BJ (cell line): ENCODE measurements around the gene FLAD1. TPM values are rescaled to one million over a fixed set of nuclear protein-coding genes. Genes with fewer than 3 reads are reported as not detected.
A peak's percentile ranks its signal among the peaks of the same experiment; 100 is the strongest.

Experiments
- CTCF ChIA-PET: fragments of 350-600 bp; formaldehyde crosslinking; extraction: SDS; loops from one replicate; lab custom pipeline; 2021; ENCODE audit warnings: antibody characterized with exemption, inconsistent platforms; lab: Yijun Ruan, JAX
- POLR2A ChIA-PET: fragments of 300-600 bp; sonication (Branson Sonifier 250); formaldehyde crosslinking; extraction: SDS; loops from one replicate; lab custom pipeline; 2021; ENCODE audit warnings: antibody characterized with exemption; lab: Charles Lee
- DNase-seq: peaks from one replicate; pipeline ENCODE4 v3.0.0-alpha.2; 2011; ENCODE audit warnings: low read depth
- H3K27me3 ChIP-seq: 2 replicates; pipeline ENCODE4 v1.6.0; 2011; ENCODE audit warnings: low read length; ENCODE audit not compliant: control insufficient read depth, insufficient read depth
- H3K36me3 ChIP-seq: 2 replicates; pipeline ENCODE4 v1.5.1; 2011; ENCODE audit warnings: low read length; ENCODE audit not compliant: control insufficient read depth, insufficient read depth
- H3K4me3 ChIP-seq: 2 replicates; pipeline ENCODE4 v1.5.1; 2011; ENCODE audit warnings: low read depth, mild to moderate bottlenecking, control low read depth, low read length
- CTCF ChIP-seq: IDR thresholded peaks from 2 replicates; pipeline ENCODE4 v1.5.1; 2011; ENCODE audit warnings: low read depth, mild to moderate bottlenecking, control low read depth, inconsistent platforms, low read length, moderate library complexity; ENCODE audit not compliant: insufficient read depth
- polyA plus RNA-seq: library from polyadenylated mRNA; depleted of rRNA; stranded (reverse); fragments of >200 nt; gene quantifications from 2 replicates; pipeline ENCODE4 v1.2.3, GENCODE V29; 2011

The FLAD1 gene
- polyA plus RNA-seq, 1 experiment, result 40.5 TPM

GRCh38 chr1:154970631-154971340 lies 12.4 kb upstream of the FLAD1 start, which contains the start of gene SHC1:
Gene SHC1, minus strand, starts transcription at chr1:154970747. Its CDS starts 221 bp downstream, at chr1:154970526.
- Histone ChIP-seq H3K27me3 (no peaks in the 10 kb centered on the region), H3K4me3 (peak within 1 kb of the TSS; percentile 73), H3K36me3 (peaks cover 20% of the 10 kb centered on the region)
- ChIA-PET CTCF (interaction anchor here (0.9 to 5.4 kb wide), 10 partner anchors 7 to 411 kb away, joined by 3 to 40 read pairs (median 10); partner anchors contain the start of genes ADAM15, PBXIP1 and PYGO2), POLR2A (interaction anchor here (0.5 to 0.7 kb wide), 4 partner anchors 15 to 1732 kb away, joined by 3 to 11 read pairs (median 3); no protein-coding TSS in a partner anchor)
- no peak for DNase-seq
- TF ChIP-seq CTCF, result no peak

- peaks cover 17% of the 10 kb centered on the region for H3K36me3 ChIP-seq
- CTCF ChIA-PET, result interaction anchor here (0.8 to 5.4 kb wide), 15 partner anchors 8 to 412 kb away, joined by 3 to 40 read pairs (median 7); partner anchors contain the start of genes ADAM15, PBXIP1, PYGO2 and ZBTB7B
- no peaks in the 10 kb centered on the region for H3K27me3 ChIP-seq
- peak overlapping the region; percentile 5; the same call in 1 of the 2 replicates for H3K4me3 ChIP-seq
- no peak for TF ChIP-seq CTCF
- DNase-seq, result no peak
- POLR2A ChIA-PET, result interaction anchor here (0.6 kb wide), 1 partner anchor 1732 kb away, joined by 11 read pairs; no protein-coding TSS in a partner anchor
These were observed 11.7 kb upstream of the FLAD1 start for GRCh38 chr1:154971341-154971998.

GRCh38 chr1:154972213-154972516 lies 11.0 kb upstream of the FLAD1 start:
- peak overlapping the region; percentile 29 for H3K4me3 ChIP-seq
- DNase-seq, result no peak
- H3K27me3 ChIP-seq, result no peaks in the 10 kb centered on the region
- CTCF ChIA-PET, result interaction anchor here (0.8 to 4.5 kb wide), 11 partner anchors 9 to 119 kb away, joined by 3 to 30 read pairs (median 5); partner anchors contain the start of genes ADAM15, PBXIP1, PYGO2 and ZBTB7B
- no peak for TF ChIP-seq CTCF
- POLR2A ChIA-PET, result interaction anchor here (0.9 to 1.0 kb wide), 2 partner anchors 11 to 34 kb away, joined by 3 to 5 read pairs; partner anchors contain the start of gene PYGO2
- peaks cover 13% of the 10 kb centered on the region for H3K36me3 ChIP-seq

GRCh38 chr1:154972517-154973343 lies 10.4 kb upstream of the FLAD1 start:
- POLR2A ChIA-PET, result interaction anchor here (0.6 to 1.0 kb wide), 3 partner anchors 12 to 35 kb away, joined by 3 to 7 read pairs (median 5); partner anchors contain the start of gene PYGO2
- no peak for TF ChIP-seq CTCF
- Histone ChIP-seq H3K36me3 (peaks cover 8% of the 10 kb centered on the region), H3K27me3 (no peaks in the 10 kb centered on the region), H3K4me3 (peak overlapping the region; percentile 70)
- CTCF ChIA-PET, result interaction anchor here (0.8 to 4.5 kb wide), 12 partner anchors 9 to 119 kb away, joined by 3 to 30 read pairs (median 6); partner anchors contain the start of genes ADAM15, PBXIP1, PYGO2 and ZBTB7B
- peak; percentile 85 for DNase-seq
